CD4-positive, alpha-beta T cell treated with Interleukin-21 for 1 hour (primary cell): ENCODE measurements around the gene HES4.

Experiments
- DNase-seq: peaks from one replicate; pipeline ENCODE4 v3.0.0-alpha.2; 2020

Gene HES4, protein sequence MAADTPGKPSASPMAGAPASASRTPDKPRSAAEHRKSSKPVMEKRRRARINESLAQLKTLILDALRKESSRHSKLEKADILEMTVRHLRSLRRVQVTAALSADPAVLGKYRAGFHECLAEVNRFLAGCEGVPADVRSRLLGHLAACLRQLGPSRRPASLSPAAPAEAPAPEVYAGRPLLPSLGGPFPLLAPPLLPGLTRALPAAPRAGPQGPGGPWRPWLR

DNA sequence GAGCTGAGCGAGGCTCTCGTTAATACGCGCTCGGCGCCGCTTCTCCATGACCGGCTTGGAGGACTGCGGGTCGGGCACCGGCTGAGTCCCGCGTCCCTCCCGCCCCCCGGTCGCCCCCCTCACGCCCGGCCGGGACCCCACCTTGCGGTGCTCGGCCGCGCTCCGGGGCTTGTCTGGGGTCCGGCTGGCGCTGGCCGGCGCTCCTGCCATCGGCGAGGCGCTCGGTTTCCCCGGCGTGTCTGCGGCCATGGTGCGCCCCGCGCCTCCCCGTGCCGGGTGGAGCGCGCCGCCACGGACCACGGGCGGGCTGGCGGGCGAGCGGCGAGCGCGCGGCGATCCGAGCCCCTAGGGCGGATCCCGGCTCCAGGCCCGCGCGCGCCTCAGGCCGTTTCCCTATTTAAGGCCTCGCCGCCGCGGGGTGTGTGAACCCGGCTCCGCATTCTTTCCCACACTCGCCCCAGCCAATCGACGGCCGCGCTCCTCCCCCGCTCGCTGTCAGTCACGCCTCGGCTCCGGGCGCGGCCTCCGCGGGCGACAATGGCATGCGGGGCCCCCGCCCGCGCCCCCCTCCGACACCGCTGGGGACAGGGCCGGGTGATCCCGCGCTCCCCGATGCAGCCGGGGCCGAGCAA, at the start of gene HES4:
HES4 (minus strand) TSS at position 373 of the 632 bp plus-strand sequence; CDS start at position 249, 124 bp downstream.
- peak; percentile 67 for DNase-seq

- DNase-seq, result no peak
Measured at GRCh38 chr1:1048765-1049164, 48.9 kb upstream of the HES4 start.

GRCh38 chr1:1047963-1048362, 48.1 kb upstream of the HES4 start:
- DNase-seq, result no peak

DNA sequence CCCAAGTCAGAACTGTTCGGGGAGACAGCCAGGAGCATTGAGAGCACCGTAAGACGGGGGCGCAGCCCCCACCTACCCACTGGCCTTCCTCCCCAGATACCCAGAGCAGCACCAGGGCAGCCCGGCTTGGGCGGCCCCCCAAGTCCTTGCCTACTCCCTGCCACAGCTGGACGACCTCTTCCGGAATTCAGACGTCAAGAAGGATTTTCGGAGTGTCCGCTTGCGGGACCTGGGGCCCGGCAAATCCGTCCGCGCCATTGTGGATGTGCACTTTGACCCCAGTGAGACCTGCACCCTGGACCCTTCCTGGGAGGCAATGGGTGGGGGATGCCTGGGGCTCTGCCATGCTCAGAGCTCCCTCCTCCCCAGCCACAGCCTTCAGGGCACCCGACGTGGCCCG, 47.5 kb upstream of the HES4 start:
- no peak for DNase-seq

GRCh38 chr1:1046767-1047166, 46.9 kb upstream of the HES4 start:
- no peak for DNase-seq

DNA sequence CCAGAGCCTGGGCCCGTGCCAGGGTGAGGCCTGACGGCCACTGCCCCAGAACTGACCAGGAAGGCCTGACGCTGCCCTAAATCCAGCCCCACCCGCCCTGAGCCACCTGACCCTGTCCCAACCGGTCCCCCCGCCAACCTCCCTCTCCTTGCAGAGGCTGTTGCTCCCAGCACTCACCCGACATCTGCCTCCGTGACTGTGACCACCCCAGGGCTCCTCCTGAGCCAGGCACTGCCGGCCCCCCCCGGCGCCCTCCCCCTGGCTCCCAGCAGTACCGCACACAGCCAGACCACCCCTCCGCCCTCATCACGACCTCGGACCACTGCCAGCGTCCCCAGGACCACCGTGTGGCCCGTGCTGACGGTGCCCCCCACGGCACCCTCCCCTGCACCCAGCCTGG, 46.3 kb upstream of the HES4 start:
- DNase-seq, result no peak

- DNase-seq, result no peak
Measured at GRCh38 chr1:1045129-1045528, 45.2 kb upstream of the HES4 start.

- DNase-seq, result no peak
Measured at GRCh38 chr1:1044455-1045078, 44.7 kb upstream of the HES4 start.

- no peak for DNase-seq
Measured at GRCh38 chr1:1043921-1044320, 44.0 kb upstream of the HES4 start.

DNA sequence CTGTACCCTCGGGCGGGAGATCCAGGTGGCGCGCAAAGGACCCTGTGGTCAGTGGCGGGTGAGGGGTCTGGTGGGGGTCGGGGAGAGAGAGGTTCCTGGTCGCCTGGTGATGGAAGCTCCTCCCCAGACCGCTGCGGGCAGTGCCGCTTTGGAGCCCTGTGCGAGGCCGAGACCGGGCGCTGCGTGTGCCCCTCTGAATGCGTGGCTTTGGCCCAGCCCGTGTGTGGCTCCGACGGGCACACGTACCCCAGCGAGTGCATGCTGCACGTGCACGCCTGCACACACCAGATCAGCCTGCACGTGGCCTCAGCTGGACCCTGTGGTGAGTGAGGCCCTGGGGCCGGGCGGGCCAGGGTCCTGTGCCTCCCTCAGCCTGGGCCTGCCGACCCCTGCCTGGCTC, 43.5 kb upstream of the HES4 start:
- DNase-seq, result no peak

DNA sequence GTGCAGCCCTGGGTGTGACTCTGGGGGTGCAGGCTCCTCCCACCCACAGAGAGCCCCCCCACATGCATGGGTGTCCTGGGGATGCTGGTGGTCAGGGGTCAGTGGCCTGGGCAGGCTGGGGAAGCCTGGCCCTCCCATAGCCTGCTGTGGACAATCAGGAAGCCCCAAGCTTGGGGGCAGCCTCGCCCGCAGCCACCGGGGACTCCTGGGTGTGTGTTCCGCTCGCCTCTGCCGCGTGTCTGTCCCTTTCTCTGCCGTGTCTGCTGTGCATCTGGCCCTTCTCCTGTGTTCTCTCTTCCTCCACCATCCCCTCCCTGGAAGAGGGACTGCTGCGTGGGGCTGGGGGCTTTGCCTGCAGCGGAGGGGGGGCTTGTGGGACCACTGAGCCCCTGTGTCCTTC, 42.9 kb upstream of the HES4 start:
- no peak for DNase-seq

GRCh38 chr1:1041873-1042272, 42.0 kb upstream of the HES4 start:
- no peak for DNase-seq

DNA sequence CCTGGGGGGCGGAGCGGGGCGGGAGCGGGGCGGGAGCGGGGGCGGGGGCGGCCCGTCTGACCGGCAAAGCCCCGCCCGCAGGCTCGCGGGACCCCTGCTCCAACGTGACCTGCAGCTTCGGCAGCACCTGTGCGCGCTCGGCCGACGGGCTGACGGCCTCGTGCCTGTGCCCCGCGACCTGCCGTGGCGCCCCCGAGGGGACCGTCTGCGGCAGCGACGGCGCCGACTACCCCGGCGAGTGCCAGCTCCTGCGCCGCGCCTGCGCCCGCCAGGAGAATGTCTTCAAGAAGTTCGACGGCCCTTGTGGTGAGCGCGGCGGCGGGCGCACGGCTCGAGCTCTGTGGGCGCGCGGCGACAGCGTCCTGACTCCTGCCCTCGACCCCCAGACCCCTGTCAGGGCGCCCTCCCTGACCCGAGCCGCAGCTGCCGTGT, 41.2 kb upstream of the HES4 start:
- DNase-seq, result no peak

GRCh38 chr1:1040004-1040991, 40.4 kb upstream of the HES4 start:
- peak; percentile 83 for DNase-seq

- DNase-seq, result no peak
Measured at GRCh38 chr1:1039145-1039910, 39.4 kb upstream of the HES4 start.

- no peak for DNase-seq
Measured at GRCh38 chr1:1038694-1039093, 38.8 kb upstream of the HES4 start.

DNA sequence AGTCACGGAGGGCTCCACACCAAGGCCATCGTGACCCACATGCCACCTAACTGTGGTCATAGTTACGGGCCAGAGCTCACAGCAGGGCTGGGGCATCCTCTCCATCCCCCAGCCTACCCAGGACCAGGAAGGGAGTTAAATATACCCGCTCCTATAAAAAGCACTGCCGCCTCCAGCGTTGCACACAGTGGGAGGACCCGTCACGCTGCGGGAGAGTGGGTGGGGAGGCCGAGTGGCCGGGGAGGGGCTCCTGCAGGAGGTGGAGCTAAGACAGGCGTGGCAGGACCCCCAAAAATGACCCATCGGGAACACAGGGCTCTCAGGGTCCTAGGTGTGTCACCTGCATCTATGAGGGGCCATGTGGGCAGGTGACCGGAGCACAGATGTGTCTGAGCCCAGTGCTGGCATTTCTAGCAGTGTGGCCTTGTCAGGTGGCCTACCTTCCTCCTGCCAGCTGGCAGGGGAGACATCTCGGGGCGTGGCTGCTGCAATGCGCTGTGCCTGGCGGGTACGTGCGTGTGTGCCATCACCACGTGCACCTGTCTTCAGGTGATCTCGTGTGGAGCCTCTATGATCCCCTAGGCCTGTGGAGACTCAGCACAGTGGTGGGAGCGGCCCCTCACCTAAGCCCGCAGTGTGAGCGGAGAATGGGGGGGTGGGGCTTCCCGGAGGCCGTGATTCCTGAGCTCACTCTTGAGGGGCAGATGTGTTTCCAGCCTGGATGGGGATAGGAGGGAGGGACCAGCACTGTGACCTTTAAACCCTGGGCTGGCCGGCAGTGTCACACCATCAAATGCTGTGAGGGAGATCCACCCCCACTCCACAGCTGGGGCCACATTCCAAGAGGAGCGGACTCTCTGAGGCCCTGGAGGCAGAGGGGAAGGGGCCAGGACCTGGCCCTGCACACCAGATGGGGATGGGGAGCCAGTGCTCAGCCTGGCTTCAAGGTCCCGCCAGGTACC, 37.8 kb upstream of the HES4 start:
- no peak for DNase-seq

GRCh38 chr1:1035291-1035943, 35.5 kb upstream of the HES4 start:
- DNase-seq, result no peak

DNA sequence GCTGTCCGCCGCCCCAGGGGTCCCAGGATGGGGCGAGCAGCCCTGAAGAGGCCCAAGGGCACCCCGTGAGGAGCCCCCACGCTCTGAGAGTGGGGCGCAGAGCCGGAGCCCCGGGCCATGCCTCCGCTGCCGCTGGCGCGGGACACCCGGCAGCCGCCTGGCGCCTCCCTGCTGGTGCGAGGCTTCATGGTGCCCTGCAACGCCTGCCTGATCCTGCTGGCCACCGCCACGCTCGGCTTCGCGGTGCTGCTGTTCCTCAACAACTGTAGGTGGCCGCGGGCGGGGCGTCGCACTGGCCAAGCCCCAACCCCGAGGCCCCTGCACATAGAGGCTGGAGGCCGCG, 34.5 kb upstream of the HES4 start:
- DNase-seq, result no peak

DNA sequence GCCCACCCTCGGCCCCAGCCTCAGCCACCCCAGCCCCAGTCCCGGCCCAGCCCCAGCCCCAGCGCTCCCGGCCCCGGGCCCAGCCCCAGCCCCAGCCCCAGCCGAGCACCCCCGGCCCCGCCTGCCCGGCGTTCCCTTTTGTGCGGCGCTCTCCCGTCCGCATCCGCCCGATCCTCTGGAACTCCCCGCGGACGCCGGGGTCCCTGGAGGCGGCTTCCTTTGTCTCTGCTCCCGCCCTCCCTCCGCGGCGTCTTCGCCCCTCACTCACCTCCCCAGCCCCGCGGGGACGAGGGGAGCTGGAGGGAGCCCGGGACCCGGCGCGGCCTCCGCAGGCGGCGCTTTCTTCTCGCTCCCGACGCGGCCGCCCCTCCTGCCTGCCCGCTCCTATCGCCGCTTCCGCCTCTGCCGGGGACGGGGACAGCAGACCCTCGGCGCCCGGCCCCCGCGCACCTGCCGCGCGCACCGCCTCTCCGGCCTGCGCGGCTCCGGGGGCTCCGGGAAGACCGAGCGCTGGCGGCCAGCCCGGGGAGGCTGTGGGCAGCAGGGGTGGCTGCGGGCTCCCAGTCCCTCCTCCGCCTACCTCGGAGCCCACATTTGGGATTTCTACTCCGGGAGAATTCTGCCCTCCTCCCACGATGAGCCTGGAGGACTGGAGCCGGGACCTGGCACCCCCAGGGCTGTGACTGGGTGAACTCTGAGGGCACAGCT, 34.0 kb upstream of the HES4 start:
- DNase-seq, result no peak
